Measurements from ENCODE around the gene ZNF488.

Gene ZNF488

DNA sequence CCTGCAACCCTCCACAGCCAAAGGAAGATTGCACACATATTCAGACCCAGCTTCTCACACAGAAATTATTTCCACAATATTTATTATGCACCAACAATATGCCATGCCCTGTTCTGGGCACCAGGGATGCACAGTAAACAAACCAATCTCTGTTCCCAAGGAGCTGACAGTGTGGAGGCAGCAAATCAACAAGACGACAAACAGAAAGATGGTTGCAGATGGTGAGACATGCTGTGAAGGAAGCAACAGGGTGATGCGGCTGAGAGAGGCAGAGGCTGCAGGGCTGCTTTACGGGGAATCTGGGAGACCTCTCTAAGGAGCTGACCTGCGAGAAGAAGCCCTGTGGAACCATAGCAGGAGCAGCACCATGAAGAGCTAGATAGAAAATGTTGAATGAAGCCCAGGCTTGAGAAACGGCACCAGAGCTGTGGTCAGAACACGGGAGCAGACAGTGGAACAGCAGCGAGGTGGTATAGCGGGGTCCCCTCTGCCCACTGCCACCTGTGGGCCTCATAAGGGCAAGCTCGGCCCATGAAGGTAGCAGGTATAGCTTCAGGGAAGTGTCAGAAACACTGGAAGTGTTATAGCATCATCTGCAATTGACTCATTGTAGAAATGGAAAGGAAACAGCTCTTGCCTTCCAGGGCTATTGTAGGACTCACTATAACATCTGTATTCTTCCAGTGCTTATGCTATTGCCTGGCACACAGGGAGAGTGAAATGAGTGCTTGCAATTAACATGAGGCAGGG lies 18.5 kb downstream of the ZNF488 start:
- DNase-seq = no peak

DNA sequence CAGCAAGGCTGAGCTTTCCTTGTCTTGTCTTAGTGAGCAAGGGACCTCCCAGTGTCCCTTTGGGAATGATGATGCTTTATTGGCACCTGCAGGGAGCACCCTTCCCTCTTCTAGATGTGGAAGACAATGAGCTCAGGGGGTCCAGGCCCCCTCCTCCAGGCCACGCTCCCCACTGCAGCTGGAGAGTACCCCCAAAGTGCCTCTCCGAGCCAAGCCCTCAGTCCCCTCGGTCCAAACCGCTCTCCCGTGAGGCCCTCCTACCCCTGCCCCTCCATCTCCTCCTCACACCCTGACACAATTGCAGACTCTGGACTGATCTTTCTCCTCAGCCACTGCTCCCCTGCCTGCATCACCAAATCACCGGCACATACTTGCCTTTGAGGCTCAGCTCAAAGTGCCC lies 19.2 kb downstream of the ZNF488 start:
- no peak for DNase-seq

DNA sequence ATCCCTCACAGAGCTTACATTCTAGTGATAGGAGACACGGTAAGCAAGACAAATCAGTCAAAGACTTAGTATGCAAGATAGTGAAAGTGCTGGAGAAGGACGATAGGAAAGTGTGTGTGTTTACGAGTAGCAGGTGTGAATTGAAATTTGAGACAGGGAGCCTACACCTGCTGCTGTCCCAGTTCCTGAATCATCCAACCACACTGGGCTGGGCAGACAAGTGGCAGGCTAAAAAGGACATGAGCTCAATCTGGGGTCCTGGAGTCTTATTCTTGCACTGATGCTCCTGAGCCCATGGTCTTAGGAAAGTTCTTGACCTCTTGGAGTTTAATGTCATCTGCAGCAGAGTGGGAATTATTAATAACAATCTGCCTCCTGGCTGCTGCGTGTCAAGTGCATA lies 19.7 kb downstream of the ZNF488 start:
- no peak for DNase-seq

DNA sequence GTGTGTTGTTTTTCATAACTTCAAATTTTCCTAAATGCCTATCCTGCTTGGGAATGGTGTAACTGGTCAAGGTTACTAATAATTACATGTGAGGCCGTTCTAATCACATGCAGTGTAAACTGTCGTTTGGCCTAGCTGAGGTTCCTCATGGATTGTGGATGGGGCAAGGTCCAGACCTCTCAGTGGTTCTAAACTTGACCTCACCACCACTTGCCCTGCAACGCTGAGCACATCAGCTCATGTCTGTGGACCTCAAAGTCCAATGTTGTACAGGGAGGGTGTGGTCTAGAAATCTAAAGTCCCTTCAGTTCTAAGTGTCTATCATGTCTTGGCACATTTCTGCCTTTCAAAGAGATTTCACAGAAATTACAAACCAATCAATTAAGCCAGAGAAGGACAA lies 20.3 kb downstream of the ZNF488 start:
- DNase-seq = no peak

DNA sequence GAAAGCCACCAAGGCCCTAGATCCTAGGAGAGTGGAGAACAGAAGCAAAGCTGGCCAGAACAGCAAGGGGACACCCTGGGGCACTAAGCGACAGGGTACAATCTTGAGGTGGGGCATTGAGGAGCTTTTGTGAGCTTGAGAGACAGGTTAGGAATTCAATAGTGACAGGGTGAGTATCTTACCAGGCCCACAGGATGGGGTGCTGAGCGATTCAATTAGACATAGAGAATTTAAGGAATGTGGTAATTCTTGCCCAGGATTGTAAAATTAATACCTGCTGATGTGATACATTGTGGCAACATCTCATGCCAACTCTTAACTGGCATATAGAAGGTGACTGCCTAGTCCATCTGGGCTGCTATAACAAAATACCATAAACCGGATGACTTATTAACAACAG lies 21.9 kb downstream of the ZNF488 start:
- no peak for DNase-seq

DNA sequence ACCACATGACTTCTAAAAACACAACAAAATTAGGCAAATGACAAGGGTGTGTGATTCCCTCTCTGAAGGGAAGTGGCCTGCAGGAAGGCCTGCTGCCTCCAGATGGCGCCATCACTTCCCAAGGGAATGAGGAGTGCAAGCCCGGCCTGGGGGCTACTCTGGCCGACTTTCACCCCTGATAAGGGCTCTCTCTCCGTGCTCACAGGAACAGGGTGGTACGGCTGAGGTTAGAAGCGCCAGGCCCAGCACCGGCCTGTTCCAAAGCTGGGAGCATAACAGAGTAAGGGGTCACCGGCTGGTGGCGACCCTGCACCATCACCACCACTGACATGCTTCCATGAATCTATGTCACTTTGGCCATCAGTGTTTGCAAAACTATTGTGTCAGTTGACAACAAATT lies 22.8 kb downstream of the ZNF488 start:
- no peak for DNase-seq

DNA sequence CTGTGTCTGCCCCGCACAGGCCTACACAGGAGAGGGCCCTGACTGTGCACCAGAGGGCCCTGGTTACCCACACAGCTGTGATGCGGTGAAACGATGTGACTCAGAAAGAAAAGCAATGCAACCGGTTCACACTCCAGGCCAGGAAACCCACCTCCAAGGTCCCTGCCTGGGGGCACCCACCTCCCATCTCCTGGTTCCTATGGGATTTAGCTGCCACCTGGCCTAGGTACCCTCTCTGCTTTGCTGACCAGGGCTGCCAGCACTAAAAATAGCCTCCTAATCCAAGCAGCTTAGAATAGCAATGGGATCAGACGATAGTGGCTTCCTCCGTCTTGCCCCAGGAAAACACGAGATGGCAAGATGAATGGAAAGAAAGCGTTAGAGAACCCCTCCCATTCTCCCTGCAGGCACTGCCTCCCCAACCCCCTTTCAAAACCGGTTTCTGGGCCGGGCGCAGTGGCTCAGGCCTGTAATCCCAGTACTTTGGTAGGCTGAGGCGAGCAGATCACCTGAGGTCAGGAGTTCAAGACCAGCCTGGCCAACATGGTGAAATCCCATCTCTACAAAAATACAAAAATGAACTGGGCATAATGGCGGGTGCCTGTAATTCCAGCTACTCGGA lies 23.6 kb downstream of the ZNF488 start:
- DNase-seq = no peak

DNA sequence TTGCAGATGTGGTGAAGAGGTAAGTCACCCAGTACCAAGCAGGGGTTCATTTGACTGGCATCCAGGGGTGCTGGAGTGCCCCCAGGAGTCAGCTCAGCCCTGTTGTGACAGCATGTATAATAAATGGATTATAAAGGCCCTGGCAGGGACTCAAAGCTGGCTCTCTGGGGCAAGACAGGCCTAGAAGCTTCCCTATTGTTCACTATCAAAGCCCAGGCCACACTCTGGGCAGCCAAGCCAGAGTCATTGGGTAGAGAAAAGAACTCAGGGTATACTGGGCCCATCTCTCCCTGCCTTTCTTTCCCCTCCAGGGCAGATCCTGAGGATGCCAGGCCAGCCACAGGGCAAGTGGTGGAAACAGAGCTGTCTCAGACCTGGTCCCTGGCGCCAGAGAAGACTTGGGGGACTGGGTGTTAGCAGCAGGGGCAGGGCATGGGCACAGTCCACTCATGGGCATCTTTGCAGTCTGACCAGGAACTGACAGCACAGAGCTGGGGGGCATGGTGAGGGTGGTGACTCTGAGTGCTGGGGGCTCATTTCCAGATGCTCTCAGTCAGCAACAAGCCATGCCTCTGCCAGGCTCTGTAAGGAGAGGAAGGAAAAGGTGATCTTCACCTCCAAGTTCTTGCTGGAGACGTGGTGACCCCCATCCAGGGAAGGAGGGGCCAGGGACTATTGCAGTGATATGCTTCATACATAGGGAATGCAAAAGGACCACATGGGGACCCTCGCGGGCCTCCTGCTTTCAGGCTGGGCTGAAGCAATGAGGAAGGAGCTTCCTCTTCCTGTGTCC lies 24.3 kb downstream of the ZNF488 start:
- no peak for DNase-seq

DNA sequence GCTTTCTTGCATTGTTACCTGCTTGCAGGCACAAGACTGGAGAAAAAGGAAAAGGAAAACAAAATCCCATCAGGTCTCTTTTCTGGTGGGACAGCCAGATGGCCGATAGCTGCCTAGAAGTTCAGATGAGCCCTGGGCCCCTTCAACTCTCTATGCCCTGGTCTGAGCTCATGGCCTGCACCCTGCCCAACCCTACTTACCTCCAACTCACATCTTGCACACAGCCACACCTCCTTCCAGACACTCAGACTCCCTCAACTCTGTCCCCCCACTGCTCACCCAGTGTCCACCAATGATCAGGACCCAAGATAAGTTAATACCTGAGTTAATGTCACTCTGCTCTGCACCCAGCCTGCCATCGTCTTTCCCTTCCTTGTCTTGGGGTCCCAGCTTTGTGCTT lies 25.0 kb downstream of the ZNF488 start:
- DNase-seq = no peak

DNA sequence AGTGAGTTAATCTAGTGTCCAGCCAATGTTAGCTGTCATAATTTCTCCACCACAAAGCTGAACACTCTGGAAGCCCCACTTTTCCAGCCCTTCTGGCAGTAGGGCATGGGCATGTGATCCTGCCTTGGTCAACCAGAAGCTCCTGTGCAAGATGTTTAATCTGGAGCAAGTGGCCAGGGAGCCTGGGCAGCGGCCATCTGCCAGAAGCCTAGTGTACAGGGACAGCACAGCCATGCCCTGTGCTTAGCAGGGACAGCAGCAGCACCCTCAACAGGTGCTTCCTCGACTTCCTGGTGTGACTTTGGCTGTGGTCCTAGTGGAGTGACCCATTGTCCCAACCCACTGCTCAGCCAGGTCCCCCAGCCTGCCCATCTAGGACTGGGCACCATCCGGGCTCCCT lies 25.6 kb downstream of the ZNF488 start:
- no peak for DNase-seq

DNA sequence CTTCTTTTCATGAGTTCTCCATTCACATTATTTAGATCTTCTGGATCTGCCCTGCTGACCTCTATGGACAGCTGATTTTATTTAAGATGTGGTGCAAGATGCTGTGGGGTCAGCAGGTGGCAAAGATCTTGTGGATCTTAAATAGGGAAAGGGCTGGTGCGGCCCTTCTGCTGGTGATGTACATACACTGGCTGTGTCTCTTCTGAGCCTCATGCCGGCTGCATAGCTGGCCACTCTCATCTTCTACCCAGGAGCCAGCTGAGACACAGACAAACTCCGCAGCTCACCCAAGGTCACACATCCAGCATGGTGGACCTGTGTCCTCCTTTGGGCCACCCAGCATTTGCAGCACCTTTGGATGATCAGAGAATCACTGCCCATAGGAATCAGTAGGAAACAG lies 26.2 kb downstream of the ZNF488 start:
- no peak for DNase-seq

DNA sequence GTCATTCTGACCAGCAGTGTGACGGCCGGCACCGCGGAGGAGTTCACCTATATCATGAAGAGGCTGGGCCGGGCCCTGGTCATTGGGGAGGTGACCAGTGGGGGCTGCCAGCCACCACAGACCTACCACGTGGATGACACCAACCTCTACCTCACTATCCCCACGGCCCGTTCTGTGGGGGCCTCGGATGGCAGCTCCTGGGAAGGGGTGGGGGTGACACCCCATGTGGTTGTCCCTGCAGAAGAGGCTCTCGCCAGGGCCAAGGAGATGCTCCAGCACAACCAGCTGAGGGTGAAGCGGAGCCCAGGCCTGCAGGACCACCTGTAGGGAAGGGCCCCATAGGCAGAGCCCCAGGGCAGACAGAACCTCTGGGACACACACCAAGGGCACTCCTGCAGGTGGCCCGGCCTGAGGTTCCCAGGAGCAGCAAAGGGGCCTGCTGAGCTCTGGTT lies 26.9 kb downstream of the ZNF488 start:
- no peak for DNase-seq

DNA sequence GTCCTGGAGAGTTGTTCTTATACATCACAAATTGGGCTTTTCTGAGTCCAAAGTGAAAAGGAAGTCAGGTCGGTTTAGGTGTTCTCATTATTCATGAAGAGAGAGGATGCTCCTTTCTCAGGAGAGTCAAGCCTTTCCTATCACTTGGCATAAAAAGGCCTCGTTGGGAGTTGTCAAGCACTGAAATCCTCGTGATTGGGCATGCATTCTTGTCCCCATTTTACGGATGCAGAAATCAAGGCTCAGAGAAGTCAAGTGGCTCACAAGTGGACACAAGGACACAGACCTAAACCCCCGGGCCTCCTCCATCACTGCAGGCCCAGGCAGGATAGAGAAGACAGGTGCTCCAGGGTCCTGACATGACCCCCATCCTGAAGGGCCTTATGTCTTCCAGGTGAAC lies 27.4 kb downstream of the ZNF488 start:
- no peak for DNase-seq

DNA sequence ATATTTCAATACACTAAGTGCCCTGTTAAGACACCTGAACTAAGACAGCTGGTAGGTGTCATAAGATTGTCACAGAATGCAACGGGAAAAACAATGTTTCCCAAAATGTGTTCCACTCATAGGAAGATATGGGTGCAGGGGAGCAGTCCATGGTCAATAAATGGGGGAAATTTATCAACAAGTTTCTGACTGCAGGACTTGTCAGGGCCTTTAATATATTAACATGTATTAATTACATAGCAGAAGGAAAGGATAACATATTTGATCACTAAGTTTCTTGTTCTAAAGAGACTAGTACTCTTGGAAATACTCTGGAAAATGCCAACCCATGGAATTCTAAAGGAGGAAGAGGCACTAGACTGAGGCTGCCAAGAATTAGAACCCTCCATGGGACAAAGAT lies 29.2 kb downstream of the ZNF488 start:
- DNase-seq = no peak

DNA sequence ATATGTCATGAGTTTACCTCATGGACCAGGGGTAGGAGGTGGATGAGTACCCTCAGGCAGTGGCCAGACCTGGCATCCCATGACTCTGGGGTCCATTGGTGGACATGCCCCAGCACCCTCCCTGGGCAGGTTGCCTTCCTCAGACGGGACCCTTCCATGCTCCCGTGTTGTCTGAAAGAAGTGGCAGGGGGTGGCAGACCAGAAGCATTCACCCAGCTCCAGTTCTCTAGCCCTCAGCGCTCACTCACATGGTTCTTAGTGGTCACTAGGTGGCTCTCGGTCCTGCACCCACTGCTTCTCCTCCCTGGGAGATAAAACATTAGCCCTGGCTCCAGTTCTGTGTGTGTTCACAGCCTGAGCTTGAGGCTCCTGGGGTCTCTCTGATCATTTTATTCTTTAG lies 29.9 kb downstream of the ZNF488 start:
- DNase-seq = no peak

DNA sequence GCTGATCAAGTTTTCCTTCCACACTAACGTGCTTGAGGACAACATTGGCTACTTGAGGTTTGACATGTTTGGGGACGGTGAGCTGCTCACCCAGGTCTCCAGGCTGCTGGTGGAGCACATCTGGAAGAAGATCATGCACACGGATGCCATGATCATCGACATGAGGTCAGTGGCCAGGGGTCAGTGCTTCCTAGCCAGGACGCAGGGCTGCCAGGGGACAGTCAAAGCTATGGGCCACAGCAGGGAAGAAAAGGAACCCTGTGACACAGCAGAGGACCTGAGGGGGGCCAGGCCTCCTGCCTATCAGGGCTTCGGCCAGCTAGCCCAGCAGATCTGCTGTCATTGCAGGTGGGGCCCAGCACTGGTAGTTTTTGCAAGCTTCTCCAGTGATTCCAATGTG lies 30.7 kb downstream of the ZNF488 start:
- no peak for DNase-seq

DNA sequence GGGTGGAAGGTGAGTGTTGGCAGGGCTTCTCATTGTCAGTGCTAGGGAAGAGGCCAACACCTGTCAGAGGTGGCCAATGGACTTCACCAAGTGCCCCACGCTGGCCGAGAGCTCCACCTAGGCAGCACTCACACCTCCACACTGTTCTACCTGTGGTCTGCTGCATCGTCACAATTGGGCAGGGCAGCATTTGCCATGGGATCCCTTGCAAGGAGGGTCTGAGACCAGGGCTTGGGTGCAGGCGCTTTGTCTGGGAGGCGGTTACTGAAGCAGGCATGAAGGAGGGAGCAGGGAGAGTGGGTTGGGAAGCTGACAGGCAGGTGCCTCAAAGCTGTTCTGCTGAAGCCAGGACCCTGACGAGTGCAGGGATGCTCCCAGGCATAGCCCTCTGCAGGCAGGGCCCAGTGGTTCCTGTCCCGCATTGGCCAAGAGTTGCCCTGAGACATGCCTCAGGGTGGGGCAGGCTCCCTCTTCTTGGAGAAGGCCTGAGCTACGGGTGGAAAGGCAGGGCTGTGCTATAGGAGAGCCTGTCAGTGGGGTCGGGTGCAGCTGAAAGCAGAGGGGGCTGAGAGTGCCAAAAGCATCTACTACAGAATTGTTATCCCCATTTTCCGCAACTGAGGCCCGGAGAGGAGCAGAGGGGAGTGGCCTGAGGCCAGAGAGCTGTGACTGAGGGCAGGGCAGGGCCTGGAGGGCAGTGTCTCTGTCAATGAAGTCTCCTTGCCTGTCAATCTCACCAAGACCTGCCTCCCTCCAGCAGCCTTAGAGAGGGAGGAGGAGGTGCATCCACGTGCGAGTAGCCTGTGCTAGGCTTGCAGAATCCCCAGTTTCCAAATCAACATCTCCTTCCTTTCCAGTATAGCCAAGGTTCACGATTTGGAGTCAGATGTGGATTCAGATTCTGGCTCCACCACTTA lies 31.9 kb downstream of the ZNF488 start:
- no peak for DNase-seq

DNA sequence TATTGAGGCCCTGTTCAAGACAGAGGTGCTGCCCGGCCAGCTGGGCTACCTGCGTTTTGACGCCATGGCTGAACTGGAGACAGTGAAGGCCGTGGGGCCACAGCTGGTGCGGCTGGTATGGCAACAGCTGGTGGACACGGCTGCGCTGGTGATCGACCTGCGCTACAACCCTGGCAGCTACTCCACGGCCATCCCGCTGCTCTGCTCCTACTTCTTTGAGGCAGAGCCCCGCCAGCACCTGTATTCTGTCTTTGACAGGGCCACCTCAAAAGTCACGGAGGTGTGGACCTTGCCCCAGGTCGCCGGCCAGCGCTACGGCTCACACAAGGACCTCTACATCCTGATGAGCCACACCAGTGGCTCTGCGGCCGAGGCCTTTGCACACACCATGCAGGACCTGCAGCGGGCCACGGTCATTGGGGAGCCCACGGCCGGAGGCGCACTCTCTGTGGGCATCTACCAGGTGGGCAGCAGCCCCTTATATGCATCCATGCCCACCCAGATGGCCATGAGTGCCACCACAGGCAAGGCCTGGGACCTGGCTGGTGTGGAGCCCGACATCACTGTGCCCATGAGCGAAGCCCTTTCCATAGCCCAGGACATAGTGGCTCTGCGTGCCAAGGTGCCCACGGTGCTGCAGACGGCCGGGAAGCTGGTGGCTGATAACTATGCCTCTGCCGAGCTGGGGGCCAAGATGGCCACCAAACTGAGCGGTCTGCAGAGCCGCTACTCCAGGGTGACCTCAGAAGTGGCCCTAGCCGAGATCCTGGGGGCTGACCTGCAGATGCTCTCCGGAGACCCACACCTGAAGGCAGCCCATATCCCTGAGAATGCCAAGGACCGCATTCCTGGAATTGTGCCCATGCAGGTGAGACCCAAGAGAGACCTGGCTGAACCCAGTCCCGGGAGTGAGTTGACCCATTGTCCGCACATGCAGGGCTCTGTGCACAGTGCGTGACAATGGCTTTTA lies 33.1 kb downstream of the ZNF488 start:
- no peak for DNase-seq

DNA sequence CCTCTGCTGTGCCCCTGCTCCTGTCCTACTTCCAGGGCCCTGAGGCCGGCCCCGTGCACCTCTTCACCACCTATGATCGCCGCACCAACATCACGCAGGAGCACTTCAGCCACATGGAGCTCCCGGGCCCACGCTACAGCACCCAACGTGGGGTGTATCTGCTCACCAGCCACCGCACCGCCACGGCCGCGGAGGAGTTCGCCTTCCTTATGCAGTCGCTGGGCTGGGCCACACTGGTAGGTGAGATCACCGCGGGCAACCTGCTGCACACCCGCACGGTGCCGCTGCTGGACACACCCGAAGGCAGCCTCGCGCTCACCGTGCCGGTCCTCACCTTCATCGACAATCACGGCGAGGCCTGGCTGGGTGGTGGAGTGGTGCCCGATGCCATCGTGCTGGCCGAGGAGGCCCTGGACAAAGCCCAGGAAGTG lies 34.1 kb downstream of the ZNF488 start:
- DNase-seq = no peak

DNA sequence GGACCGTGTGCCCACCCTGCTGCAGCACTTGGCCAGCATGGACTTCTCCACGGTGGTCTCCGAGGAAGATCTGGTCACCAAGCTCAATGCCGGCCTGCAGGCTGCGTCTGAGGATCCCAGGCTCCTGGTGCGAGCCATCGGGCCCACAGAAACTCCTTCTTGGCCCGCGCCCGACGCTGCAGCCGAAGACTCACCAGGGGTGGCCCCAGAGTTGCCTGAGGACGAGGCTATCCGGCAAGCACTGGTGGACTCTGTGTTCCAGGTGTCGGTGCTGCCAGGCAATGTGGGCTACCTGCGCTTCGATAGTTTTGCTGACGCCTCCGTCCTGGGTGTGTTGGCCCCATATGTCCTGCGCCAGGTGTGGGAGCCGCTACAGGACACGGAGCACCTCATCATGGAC lies 34.6 kb downstream of the ZNF488 start:
- no peak for DNase-seq

DNA sequence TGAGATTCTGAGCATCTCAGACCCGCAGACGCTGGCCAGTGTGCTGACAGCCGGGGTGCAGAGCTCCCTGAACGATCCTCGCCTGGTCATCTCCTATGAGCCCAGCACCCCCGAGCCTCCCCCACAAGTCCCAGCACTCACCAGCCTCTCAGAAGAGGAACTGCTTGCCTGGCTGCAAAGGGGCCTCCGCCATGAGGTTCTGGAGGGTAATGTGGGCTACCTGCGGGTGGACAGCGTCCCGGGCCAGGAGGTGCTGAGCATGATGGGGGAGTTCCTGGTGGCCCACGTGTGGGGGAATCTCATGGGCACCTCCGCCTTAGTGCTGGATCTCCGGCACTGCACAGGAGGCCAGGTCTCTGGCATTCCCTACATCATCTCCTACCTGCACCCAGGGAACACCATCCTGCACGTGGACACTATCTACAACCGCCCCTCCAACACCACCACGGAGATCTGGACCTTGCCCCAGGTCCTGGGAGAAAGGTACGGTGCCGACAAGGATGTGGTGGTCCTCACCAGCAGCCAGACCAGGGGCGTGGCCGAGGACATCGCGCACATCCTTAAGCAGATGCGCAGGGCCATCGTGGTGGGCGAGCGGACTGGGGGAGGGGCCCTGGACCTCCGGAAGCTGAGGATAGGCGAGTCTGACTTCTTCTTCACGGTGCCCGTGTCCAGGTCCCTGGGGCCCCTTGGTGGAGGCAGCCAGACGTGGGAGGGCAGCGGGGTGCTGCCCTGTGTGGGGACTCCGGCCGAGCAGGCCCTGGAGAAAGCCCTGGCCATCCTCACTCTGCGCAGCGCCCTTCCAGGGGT lies 35.2 kb downstream of the ZNF488 start:
- DNase-seq = no peak
